OCI-LY7 (cell line): Measurements from ENCODE around the gene OR1F1.

ENCODE experiments used
- CTCF ChIP-seq: fragments of 200-600 bp; sonication (generic); conservative IDR thresholded peaks from 2 replicates; pipeline ENCODE4 v1.5.1; 2014; ENCODE audit warnings: mild to moderate bottlenecking, antibody characterized with exemption, low read length, moderate library complexity, mixed read lengths
- EZH2phosphoT487 ChIP-seq: fragments of 200-600 bp; sonication (generic); IDR thresholded peaks from 2 replicates; pipeline ENCODE4 v1.6.1; 2018; ENCODE audit warnings: low read depth, borderline replicate concordance, mild to moderate bottlenecking, mixed run types, antibody characterized with exemption, low read length, moderate library complexity, mixed read lengths

- no peak for TF ChIP-seq CTCF
- TF ChIP-seq EZH2phosphoT487 = no peak
Observed at GRCh38 chr16:3143598-3144320, 44.2 kb upstream of the OR1F1 start.
